ENCODE measurements around the gene TMEM139. TPM values are rescaled to one million over a fixed set of nuclear protein-coding genes. Genes with fewer than 3 reads are reported as not detected.

TMEM139 gene
- total and polyA plus RNA-seq, 5 donors: 3.6 to 10.9 (median 4.7) TPM

- H3K27me3 ChIP-seq (ENCODE audit: control insufficient read depth, insufficient read depth): no peaks in the 10 kb centered on the region
- intact Hi-C loops (cut with DNase I): no loop called here
- WGBS: 38% methylated on average over 8 of the region's 8 CpGs
Measured at GRCh38 chr7:143279186-143280098, 5.3 kb upstream of the TMEM139 start.

GRCh38 chr7:143280160-143280559, 4.6 kb upstream of the TMEM139 start:
- DNase-seq: no peak
- no peak for ATAC-seq
- intact Hi-C loops (cut with DNase I): no loop called here
- 50% methylated on average over 1 of the region's 1 CpG for WGBS
- no peaks in the 10 kb centered on the region for H3K27me3 ChIP-seq (ENCODE audit: control insufficient read depth, insufficient read depth)
- H3K9me3 ChIP-seq (ENCODE audit: control insufficient read depth, low read length): no peaks in the 10 kb centered on the region
- peak overlapping the region; percentile 32 for H3K4me3 ChIP-seq (ENCODE audit: low read length)
- H3K4me1 ChIP-seq (ENCODE audit: control insufficient read depth, insufficient read depth, low read length): no peaks in the 10 kb centered on the region
- peak overlapping the region; percentile 72 for H3K27ac ChIP-seq (ENCODE audit: low read length)

More at GRCh38 chr7:143279186-143280098, 5.3 kb upstream of the TMEM139 start:
- Histone ChIP-seq H3K9me3 (ENCODE audit: control insufficient read depth, low read length) (no peaks in the 10 kb centered on the region), H3K4me3 (ENCODE audit: low read length) (peak overlapping the region; percentile 32), H3K4me1 (ENCODE audit: control insufficient read depth, insufficient read depth, low read length) (no peaks in the 10 kb centered on the region), H3K27ac (ENCODE audit: low read length) (peak overlapping the region; percentile 77)
- peak; percentile 86 to 87 for ATAC-seq
- no peak for DNase-seq

- no peak for ATAC-seq
- H3K27me3 ChIP-seq (ENCODE audit: control insufficient read depth, insufficient read depth): no peaks in the 10 kb centered on the region
- H3K9me3 ChIP-seq (ENCODE audit: control insufficient read depth, low read length): no peaks in the 10 kb centered on the region
- no peak overlapping the region for H3K27ac ChIP-seq (ENCODE audit: low read length)
- H3K4me1 ChIP-seq (ENCODE audit: control insufficient read depth, insufficient read depth, low read length): no peaks in the 10 kb centered on the region
- no peak for DNase-seq
- H3K4me3 ChIP-seq (ENCODE audit: low read length): no peak overlapping the region
- WGBS: 83% methylated on average over 2 of the region's 2 CpGs
- intact Hi-C loops (cut with DNase I): no loop called here
Measured at GRCh38 chr7:143280566-143280965, 4.2 kb upstream of the TMEM139 start.

- Histone ChIP-seq H3K9me3 (ENCODE audit: control insufficient read depth, low read length) (no peaks in the 10 kb centered on the region), H3K4me1 (ENCODE audit: control insufficient read depth, insufficient read depth, low read length) (no peaks in the 10 kb centered on the region), H3K27ac (ENCODE audit: low read length) (no peak overlapping the region), H3K27me3 (ENCODE audit: control insufficient read depth, insufficient read depth) (no peaks in the 10 kb centered on the region), H3K4me3 (ENCODE audit: low read length) (no peak overlapping the region)
- 89% methylated on average over 2 of the region's 2 CpGs for WGBS
- ATAC-seq (no peak), DNase-seq (no peak)
- intact Hi-C loops (cut with DNase I): no loop called here
Measured at GRCh38 chr7:143281529-143281928, 3.2 kb upstream of the TMEM139 start.

- Histone ChIP-seq H3K27ac (ENCODE audit: low read length) (no peak overlapping the region), H3K4me1 (ENCODE audit: control insufficient read depth, insufficient read depth, low read length) (no peaks in the 10 kb centered on the region), H3K9me3 (ENCODE audit: control insufficient read depth, low read length) (no peaks in the 10 kb centered on the region), H3K4me3 (ENCODE audit: low read length) (no peak overlapping the region), H3K27me3 (ENCODE audit: control insufficient read depth, insufficient read depth) (no peaks in the 10 kb centered on the region)
- ATAC-seq (no peak), DNase-seq (no peak)
- intact Hi-C loops (cut with DNase I): no loop called here
- 97% methylated on average over 8 of the region's 8 CpGs for WGBS
Measured at GRCh38 chr7:143282124-143282523, 2.6 kb upstream of the TMEM139 start.

GRCh38 chr7:143283381-143283780, 1.4 kb upstream of the TMEM139 start:
- intact Hi-C loops (cut with DNase I): no loop called here
- no peak overlapping the region for H3K27ac ChIP-seq (ENCODE audit: low read length)
- no peak overlapping the region for H3K4me3 ChIP-seq (ENCODE audit: low read length)
- H3K9me3 ChIP-seq (ENCODE audit: control insufficient read depth, low read length): no peaks in the 10 kb centered on the region
- H3K4me1 ChIP-seq (ENCODE audit: control insufficient read depth, insufficient read depth, low read length): no peaks in the 10 kb centered on the region
- ATAC-seq (no peak), DNase-seq (no peak)
- no peaks in the 10 kb centered on the region for H3K27me3 ChIP-seq (ENCODE audit: control insufficient read depth, insufficient read depth)
- WGBS: 74% methylated on average over 4 of the region's 4 CpGs

GRCh38 chr7:143285470-143285778, 666 bp downstream of the TMEM139 start:
- Histone ChIP-seq H3K27me3 (ENCODE audit: control insufficient read depth, insufficient read depth) (no peaks in the 10 kb centered on the region), H3K4me1 (ENCODE audit: control insufficient read depth, insufficient read depth, low read length) (no peaks in the 10 kb centered on the region), H3K27ac (ENCODE audit: low read length) (no peak overlapping the region), H3K9me3 (ENCODE audit: control insufficient read depth, low read length) (no peaks in the 10 kb centered on the region), H3K4me3 (ENCODE audit: low read length) (no peak overlapping the region)
- ATAC-seq (no peak), DNase-seq (no peak)
- 52% methylated on average over 3 of the region's 3 CpGs for WGBS
- intact Hi-C loops (cut with DNase I): no loop called here

GRCh38 chr7:143285806-143286521, 1.2 kb downstream of the TMEM139 start:
- Histone ChIP-seq H3K4me3 (ENCODE audit: low read length) (no peak overlapping the region), H3K4me1 (ENCODE audit: control insufficient read depth, insufficient read depth, low read length) (no peaks in the 10 kb centered on the region), H3K27me3 (ENCODE audit: control insufficient read depth, insufficient read depth) (no peaks in the 10 kb centered on the region), H3K27ac (ENCODE audit: low read length) (peak overlapping the region; percentile 42), H3K9me3 (ENCODE audit: control insufficient read depth, low read length) (no peaks in the 10 kb centered on the region)
- intact Hi-C loops (cut with DNase I): no loop called here
- 90% methylated on average over 11 of the region's 11 CpGs for WGBS
- no peak for DNase-seq
- no peak for ATAC-seq

GRCh38 chr7:143286522-143286890, 1.7 kb downstream of the TMEM139 start:
- 85% methylated on average over 6 of the region's 6 CpGs for WGBS
- Histone ChIP-seq H3K4me1 (ENCODE audit: control insufficient read depth, insufficient read depth, low read length) (no peaks in the 10 kb centered on the region), H3K27ac (ENCODE audit: low read length) (no peak overlapping the region), H3K4me3 (ENCODE audit: low read length) (no peak overlapping the region), H3K27me3 (ENCODE audit: control insufficient read depth, insufficient read depth) (no peaks in the 10 kb centered on the region), H3K9me3 (ENCODE audit: control insufficient read depth, low read length) (no peaks in the 10 kb centered on the region)
- peak in 1 of 3 donors; percentile 47 for DNase-seq
- ATAC-seq: no peak
- intact Hi-C loops (cut with DNase I): no loop called here

- Histone ChIP-seq H3K4me3 (ENCODE audit: low read length) (peak overlapping the region; percentile 13), H3K27ac (ENCODE audit: low read length) (peak overlapping the region; percentile 68), H3K4me1 (ENCODE audit: control insufficient read depth, insufficient read depth, low read length) (no peaks in the 10 kb centered on the region), H3K9me3 (ENCODE audit: control insufficient read depth, low read length) (no peaks in the 10 kb centered on the region), H3K27me3 (ENCODE audit: control insufficient read depth, insufficient read depth) (no peaks in the 10 kb centered on the region)
- DNase-seq: peak in 1 of 3 donors; percentile 64
- ATAC-seq: no peak
- intact Hi-C loops (cut with DNase I): no loop called here
- WGBS: 61% methylated on average over 17 of the region's 17 CpGs
Measured at GRCh38 chr7:143287339-143287934, 2.7 kb downstream of the TMEM139 start.
